ENCODE data around the gene RHEX.

The RHEX gene

DNA sequence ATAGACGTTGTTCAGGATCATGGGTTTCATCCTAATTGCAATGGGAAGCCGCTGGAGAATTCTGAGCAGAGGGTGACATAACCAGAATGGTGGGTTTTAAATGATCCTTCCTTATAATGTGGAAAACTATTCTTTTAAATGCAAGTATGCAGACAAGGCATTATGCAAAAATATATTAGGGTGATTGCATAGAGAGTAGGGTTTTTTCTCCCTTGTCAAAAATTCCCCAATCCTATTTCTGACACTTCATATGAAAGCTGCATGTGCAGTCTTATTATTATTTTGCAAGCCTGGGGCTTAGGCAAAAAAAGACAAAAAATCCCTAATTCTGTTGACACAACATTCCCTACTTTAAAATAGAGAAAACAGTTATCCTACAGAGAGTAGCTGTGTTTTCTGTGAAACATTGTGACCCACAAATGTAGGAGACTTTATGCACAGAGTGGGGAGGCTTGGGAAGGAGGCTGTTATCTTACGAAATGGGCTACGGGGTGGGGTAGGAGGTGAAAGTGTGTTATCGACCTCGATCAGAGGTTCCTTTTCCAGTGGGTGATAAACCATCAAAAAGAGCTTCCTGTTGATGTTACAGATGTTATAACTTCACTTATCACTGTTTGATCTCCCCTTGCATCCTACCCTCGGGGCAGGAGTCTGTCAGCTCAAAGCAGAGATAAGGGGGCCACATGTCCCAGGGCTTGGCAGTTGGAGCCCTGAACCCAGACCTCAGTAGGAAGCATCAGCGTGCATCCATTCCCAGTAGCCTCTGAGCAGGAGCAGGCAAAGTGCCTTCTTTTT lies 27.2 kb downstream of the RHEX start:
- TF ChIP-seq, protein P1, sequence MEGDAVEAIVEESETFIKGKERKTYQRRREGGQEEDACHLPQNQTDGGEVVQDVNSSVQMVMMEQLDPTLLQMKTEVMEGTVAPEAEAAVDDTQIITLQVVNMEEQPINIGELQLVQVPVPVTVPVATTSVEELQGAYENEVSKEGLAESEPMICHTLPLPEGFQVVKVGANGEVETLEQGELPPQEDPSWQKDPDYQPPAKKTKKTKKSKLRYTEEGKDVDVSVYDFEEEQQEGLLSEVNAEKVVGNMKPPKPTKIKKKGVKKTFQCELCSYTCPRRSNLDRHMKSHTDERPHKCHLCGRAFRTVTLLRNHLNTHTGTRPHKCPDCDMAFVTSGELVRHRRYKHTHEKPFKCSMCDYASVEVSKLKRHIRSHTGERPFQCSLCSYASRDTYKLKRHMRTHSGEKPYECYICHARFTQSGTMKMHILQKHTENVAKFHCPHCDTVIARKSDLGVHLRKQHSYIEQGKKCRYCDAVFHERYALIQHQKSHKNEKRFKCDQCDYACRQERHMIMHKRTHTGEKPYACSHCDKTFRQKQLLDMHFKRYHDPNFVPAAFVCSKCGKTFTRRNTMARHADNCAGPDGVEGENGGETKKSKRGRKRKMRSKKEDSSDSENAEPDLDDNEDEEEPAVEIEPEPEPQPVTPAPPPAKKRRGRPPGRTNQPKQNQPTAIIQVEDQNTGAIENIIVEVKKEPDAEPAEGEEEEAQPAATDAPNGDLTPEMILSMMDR (conservative IDR thresholded peaks at IDR 0.05), result no peak
- no peak for TF ChIP-seq ZFX (IDR thresholded peaks at IDR 0.05)

DNA sequence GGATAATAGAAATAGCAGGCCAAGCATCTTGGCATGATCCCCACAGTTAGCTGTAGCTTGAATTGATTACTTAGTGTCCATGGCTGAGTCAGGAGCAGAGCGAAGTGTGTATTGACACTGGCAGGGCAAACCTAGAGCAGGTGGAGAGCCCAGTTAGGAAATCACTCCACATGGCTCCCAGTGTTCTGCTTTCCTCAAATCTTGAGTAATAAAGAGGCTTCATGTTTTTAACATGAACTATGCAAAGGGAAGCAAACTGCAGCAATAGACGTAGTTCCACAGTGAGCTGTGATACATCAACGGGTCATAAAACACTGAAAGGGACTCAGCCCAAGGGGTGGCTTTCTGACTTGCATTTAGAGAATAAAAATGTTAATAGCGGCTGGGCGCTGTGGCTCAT lies 28.9 kb downstream of the RHEX start:
- no peak for TF ChIP-seq ZFX (IDR thresholded peaks at IDR 0.05)
- TF ChIP-seq, protein P1 (conservative IDR thresholded peaks at IDR 0.05), result no peak
- no peak overlapping the region for H3K27ac ChIP-seq

More for the DNA sequence above, 27.2 kb downstream of the RHEX start:
- H3K27ac ChIP-seq, result no peak overlapping the region

DNA sequence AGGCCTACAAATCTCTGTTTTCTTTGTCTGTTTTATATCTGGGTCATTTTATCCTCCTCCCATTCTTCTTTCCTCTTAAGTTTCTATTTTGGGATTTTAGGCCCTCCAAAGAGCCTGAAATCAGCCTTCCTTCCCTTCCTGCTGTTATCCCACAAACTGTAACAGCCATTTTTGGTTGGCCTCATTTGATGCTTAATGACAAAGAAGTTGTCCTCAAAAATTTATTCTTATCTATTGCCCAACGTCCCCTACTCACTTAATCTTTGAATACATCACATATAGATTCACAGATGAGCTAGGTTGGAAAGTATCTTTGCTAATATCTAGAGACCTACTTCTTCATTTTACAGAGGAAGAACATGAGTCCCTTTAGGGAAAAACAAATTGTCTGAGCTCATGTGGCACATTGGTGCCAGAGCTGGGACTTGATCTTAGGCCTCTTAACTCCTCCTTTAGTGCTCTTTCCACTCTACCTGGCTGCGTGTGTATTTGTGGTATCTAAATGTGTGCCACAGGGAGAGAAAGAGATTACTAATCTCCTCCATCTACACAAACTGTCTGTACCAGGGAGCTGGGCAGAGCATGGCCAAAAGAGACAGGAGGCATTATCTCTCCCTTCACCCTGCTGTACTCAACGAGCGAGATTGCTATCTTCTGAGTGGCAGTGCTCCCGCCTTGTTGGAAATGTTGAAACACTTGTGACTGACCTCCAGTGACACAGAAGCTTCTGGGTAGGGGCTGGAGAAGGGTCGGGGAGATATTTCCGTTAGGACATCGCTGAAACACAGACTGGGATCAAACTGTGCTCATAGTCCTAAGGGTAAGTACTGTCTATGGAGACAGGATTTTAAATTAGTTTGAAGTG lies 30.1 kb downstream of the RHEX start:
- no peak overlapping the region for H3K27ac ChIP-seq
- TF ChIP-seq ZFX (IDR thresholded peaks at IDR 0.05), result no peak
- TF ChIP-seq, protein P1 (conservative IDR thresholded peaks at IDR 0.05), result no peak

- H3K27ac ChIP-seq, result no peak overlapping the region
- no peak for TF ChIP-seq ZFX (IDR thresholded peaks at IDR 0.05)
- TF ChIP-seq, protein P1 (conservative IDR thresholded peaks at IDR 0.05), result no peak
These were observed 30.8 kb downstream of the RHEX start for GRCh38 chr1:206083750-206084149.

- TF ChIP-seq, protein P1 (conservative IDR thresholded peaks at IDR 0.05), result no peak
- TF ChIP-seq ZFX (IDR thresholded peaks at IDR 0.05), result no peak
- no peak overlapping the region for H3K27ac ChIP-seq
These were observed 34.1 kb downstream of the RHEX start for GRCh38 chr1:206087091-206087490.

DNA sequence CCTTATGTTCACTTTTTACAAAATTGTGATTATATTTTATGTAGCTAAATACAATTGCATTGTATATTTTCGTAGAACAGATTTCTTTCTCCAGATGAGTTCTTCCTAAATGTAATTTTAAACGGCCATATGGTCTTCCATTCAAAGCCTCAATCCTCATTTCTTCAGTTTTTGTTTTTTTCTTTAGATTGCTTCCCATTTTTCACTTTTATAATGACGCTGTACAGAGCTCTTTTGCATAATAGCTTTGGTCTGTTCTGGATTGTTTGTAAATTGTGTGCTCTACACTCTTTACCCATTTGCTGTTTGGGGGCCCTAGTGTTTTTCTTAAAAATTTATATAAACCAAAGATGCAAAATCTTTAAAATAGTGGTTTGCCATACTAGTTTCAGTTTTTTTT lies 36.4 kb downstream of the RHEX start:
- TF ChIP-seq, protein P1 (conservative IDR thresholded peaks at IDR 0.05), result no peak
- TF ChIP-seq ZFX (IDR thresholded peaks at IDR 0.05), result no peak
- no peak overlapping the region for H3K27ac ChIP-seq

DNA sequence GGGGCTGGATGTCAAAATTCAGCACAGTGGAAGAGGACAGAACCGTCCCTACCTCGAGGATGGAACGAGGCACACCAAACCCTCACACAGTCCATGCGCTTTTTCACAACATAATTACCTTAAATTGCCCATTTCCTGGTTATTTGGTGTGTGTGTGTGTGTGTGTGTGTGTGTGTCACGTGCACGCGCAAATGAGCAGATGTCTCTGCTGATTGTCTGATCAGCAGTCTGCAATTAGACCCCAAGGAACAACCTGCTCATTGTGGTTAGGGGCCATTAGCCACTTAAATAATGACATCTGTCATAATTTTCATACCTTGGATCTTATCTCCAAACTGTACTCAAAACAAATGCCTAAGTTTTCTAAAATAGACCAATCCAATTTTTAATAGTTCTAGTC lies 41.1 kb downstream of the RHEX start:
- no peak overlapping the region for H3K27ac ChIP-seq
- TF ChIP-seq, protein P1 (conservative IDR thresholded peaks at IDR 0.05), result no peak
- TF ChIP-seq ZFX (IDR thresholded peaks at IDR 0.05), result no peak
